H1 (cell line): ENCODE measurements around the gene RIMBP2. TPM values are rescaled to one million over a fixed set of nuclear protein-coding genes. Genes with fewer than 3 reads are reported as not detected.

Source experiments
- CTBP2 ChIP-seq: IDR thresholded peaks from 2 replicates; pipeline ENCODE4 v1.7.0; 2011; ENCODE audit warnings: borderline replicate concordance, mild to moderate bottlenecking, moderate library complexity, mixed read lengths, low read length; ENCODE audit not compliant: insufficient read depth, insufficient read length
- EZH2 ChIP-seq: fragments of 200-600 bp; sonication (generic); IDR thresholded peaks from 2 replicates; pipeline ENCODE4 v1.7.1; 2012; ENCODE audit warnings: low read depth, mild to moderate bottlenecking, moderate library complexity, low read length, inconsistent platforms; ENCODE audit not compliant: severe bottlenecking
- SP1 ChIP-seq: IDR thresholded peaks from 2 replicates; pipeline ENCODE4 v1.6.1; 2011; ENCODE audit warnings: low read depth, low read length
- SP2 ChIP-seq: IDR thresholded peaks from 2 replicates; pipeline ENCODE4 v1.6.1; 2012; ENCODE audit warnings: mild to moderate bottlenecking, low read length, inconsistent platforms
- TAF7 ChIP-seq: optimal IDR thresholded peaks from 2 replicates; pipeline ENCODE3; 2011; ENCODE audit warnings: low read depth, mild to moderate bottlenecking, inconsistent platforms, low read length, moderate library complexity, borderline replicate concordance
- TEAD4 ChIP-seq: IDR thresholded peaks from 2 replicates; pipeline ENCODE4 v1.6.1; 2012; ENCODE audit warnings: low read depth, low read length, inconsistent platforms, mixed read lengths
- polyA plus RNA-seq, 7 experiments: library from polyadenylated mRNA; depleted of rRNA in 3 of 7; stranded (reverse) in 5 of 7; unstranded in 2 of 7; fragments of >200 nt in 5 of 7; fragments of 200-250 nt in 2 of 7; gene quantifications; 1 replicate in 5 of 7; 2 replicates in 1 of 7; 4 replicates in 1 of 7; pipeline versions ENCODE4 v1.2.1 to v1.2.3, GENCODE V29; 2011 to 2013; ENCODE audit warnings: missing spikeins in 2 of 7, mixed read lengths in 2 of 7
- total RNA-seq: library from RNA; stranded (reverse); fragmentation: NEBNext Ultra II Directional; extraction: Animal tissue kit (Norgen Biotek cat#: 25700); gene quantifications from 2 replicates; pipeline ENCODE4 v1.2.1, GENCODE V29; 2021
- TF ChIP-seq, protein P1 (sequence below): fragments of 300-600 bp; sonication (generic); IDR thresholded peaks from 2 replicates; pipeline ENCODE4 v1.7.1; 2012; ENCODE audit warnings: low read length, moderate library complexity, mild to moderate bottlenecking, inconsistent platforms; ENCODE audit not compliant: insufficient replicate concordance
- TF ChIP-seq, protein P2 (sequence below): IDR thresholded peaks from 2 replicates; pipeline ENCODE4 v1.6.1; 2012; ENCODE audit warnings: inconsistent platforms

Gene RIMBP2
- total and polyA plus RNA-seq, 2 of the 8 experiments (the other 6 are each of a cell fraction or from before 2014, with no cell fraction given): 0.18 to 0.65 TPM

DNA sequence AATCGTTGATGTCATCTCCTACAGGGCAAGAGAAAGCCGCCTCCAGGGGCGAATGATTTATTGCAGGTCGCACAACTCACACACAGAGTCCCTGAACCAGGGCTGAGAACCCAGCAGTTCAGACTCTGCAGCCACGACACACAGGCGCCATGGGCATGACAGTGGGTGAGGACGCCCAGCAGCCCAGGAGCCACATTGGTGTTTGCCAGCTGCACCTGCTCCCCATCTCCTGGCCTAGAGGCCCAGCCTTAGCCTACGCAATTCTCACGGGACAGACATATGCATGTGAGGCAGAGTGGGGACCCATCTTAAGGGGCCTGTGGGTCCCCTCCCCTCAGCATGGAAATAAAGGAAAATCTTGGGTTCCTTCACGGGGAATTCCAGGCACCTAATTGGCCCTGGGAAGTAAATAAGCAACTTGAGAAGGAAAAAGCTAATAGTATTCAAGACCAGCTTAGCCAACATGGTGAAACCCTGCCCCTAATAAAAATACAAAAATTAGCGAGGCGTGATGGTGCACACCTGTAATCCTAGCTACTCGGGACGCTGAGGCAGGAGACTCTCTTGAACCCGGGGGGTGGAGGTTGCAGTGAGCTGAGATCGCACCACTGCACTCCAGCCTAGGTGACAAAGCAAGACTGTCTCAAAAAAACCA, 69.3 kb downstream of the RIMBP2 start (continued):
- TF ChIP-seq, protein P1, sequence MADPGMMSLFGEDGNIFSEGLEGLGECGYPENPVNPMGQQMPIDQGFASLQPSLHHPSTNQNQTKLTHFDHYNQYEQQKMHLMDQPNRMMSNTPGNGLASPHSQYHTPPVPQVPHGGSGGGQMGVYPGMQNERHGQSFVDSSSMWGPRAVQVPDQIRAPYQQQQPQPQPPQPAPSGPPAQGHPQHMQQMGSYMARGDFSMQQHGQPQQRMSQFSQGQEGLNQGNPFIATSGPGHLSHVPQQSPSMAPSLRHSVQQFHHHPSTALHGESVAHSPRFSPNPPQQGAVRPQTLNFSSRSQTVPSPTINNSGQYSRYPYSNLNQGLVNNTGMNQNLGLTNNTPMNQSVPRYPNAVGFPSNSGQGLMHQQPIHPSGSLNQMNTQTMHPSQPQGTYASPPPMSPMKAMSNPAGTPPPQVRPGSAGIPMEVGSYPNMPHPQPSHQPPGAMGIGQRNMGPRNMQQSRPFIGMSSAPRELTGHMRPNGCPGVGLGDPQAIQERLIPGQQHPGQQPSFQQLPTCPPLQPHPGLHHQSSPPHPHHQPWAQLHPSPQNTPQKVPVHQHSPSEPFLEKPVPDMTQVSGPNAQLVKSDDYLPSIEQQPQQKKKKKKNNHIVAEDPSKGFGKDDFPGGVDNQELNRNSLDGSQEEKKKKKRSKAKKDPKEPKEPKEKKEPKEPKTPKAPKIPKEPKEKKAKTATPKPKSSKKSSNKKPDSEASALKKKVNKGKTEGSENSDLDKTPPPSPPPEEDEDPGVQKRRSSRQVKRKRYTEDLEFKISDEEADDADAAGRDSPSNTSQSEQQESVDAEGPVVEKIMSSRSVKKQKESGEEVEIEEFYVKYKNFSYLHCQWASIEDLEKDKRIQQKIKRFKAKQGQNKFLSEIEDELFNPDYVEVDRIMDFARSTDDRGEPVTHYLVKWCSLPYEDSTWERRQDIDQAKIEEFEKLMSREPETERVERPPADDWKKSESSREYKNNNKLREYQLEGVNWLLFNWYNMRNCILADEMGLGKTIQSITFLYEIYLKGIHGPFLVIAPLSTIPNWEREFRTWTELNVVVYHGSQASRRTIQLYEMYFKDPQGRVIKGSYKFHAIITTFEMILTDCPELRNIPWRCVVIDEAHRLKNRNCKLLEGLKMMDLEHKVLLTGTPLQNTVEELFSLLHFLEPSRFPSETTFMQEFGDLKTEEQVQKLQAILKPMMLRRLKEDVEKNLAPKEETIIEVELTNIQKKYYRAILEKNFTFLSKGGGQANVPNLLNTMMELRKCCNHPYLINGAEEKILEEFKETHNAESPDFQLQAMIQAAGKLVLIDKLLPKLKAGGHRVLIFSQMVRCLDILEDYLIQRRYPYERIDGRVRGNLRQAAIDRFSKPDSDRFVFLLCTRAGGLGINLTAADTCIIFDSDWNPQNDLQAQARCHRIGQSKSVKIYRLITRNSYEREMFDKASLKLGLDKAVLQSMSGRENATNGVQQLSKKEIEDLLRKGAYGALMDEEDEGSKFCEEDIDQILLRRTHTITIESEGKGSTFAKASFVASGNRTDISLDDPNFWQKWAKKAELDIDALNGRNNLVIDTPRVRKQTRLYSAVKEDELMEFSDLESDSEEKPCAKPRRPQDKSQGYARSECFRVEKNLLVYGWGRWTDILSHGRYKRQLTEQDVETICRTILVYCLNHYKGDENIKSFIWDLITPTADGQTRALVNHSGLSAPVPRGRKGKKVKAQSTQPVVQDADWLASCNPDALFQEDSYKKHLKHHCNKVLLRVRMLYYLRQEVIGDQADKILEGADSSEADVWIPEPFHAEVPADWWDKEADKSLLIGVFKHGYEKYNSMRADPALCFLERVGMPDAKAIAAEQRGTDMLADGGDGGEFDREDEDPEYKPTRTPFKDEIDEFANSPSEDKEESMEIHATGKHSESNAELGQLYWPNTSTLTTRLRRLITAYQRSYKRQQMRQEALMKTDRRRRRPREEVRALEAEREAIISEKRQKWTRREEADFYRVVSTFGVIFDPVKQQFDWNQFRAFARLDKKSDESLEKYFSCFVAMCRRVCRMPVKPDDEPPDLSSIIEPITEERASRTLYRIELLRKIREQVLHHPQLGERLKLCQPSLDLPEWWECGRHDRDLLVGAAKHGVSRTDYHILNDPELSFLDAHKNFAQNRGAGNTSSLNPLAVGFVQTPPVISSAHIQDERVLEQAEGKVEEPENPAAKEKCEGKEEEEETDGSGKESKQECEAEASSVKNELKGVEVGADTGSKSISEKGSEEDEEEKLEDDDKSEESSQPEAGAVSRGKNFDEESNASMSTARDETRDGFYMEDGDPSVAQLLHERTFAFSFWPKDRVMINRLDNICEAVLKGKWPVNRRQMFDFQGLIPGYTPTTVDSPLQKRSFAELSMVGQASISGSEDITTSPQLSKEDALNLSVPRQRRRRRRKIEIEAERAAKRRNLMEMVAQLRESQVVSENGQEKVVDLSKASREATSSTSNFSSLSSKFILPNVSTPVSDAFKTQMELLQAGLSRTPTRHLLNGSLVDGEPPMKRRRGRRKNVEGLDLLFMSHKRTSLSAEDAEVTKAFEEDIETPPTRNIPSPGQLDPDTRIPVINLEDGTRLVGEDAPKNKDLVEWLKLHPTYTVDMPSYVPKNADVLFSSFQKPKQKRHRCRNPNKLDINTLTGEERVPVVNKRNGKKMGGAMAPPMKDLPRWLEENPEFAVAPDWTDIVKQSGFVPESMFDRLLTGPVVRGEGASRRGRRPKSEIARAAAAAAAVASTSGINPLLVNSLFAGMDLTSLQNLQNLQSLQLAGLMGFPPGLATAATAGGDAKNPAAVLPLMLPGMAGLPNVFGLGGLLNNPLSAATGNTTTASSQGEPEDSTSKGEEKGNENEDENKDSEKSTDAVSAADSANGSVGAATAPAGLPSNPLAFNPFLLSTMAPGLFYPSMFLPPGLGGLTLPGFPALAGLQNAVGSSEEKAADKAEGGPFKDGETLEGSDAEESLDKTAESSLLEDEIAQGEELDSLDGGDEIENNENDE: no peak
- TF ChIP-seq CTBP2: no peak
- no peak for TF ChIP-seq TEAD4
- no peak for TF ChIP-seq EZH2
- TF ChIP-seq, protein P2, sequence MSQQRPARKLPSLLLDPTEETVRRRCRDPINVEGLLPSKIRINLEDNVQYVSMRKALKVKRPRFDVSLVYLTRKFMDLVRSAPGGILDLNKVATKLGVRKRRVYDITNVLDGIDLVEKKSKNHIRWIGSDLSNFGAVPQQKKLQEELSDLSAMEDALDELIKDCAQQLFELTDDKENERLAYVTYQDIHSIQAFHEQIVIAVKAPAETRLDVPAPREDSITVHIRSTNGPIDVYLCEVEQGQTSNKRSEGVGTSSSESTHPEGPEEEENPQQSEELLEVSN: no peak
- TF ChIP-seq SP1: no peak
- no peak for TF ChIP-seq SP2
- no peak for TF ChIP-seq TAF7
